ENCODE results near the gene KIAA0040. TPM values are rescaled to one million over a fixed set of nuclear protein-coding genes. Genes with fewer than 3 reads are reported as not detected.
A peak's percentile ranks its signal among the peaks of the same experiment; 100 is the strongest.

The KIAA0040 gene
- total RNA-seq, 5 donors from 2014 or later (not counting 1 experiment from before 2014, with no cell fraction given), result 33.0 to 60.0 (median 50.5) TPM

DNA sequence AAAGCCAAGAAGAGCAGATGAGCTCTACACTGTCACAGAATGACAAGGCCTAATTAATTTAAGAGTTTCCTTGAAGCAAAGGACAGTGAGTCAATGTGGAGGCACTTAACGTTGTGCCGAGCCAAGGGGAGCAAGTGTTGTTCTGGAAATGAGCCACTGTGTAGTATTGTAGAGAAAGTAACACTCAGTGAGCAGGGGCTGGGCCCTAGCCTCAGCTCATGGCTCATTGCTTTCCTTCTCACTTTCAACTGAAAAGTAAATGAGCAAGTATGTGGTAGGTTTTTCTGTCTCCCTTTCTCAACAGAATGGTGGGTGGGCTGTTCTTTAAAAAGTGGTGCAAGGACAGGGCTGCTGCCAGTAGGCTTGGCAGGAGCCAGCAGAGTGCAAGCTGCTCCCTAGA is 11.8 kb upstream of the KIAA0040 start:
- Mint-ChIP-seq H3K36me3 (no peaks in the 10 kb centered on the region), H3K9me3 (no peaks in the 10 kb centered on the region), H3K4me3 (no peak overlapping the region), H3K27ac (no peak overlapping the region), H3K27me3 (no peaks in the 10 kb centered on the region), H3K4me1 (peaks cover 30 to 44% (median 41%) of the 10 kb centered on the region in 3 donors)
- H3K27ac ChIP-seq (ENCODE audit: low read length), result no peak overlapping the region
- H3K9me3 ChIP-seq, result no peaks in the 10 kb centered on the region
- ChIA-PET POLR2A (no interaction called here), CTCF (no interaction called here)
- no peak overlapping the region for H3K4me3 ChIP-seq (ENCODE audit: control insufficient read depth in 1 of 2, extremely low read depth in 1 of 2, low read length in 1 of 2)
- WGBS (ENCODE audit: insufficient coverage), result 55% methylated on average over 2 of the region's 2 CpGs
- ATAC-seq (replicated peaks in 1 of 4) (no peak), DNase-seq (no peak)
- peaks cover 13 to 14% of the 10 kb centered on the region in 2 experiments for H3K4me1 ChIP-seq (ENCODE audit: control insufficient read depth in 1 of 2, extremely low read depth in 1 of 2, insufficient read depth in 2 of 2, low read length in 2 of 2)
- H3K36me3 ChIP-seq (ENCODE audit: control insufficient read depth in 2 of 2, extremely low read depth in 1 of 2, insufficient read depth in 1 of 2, low read length in 1 of 2), result no peaks in the 10 kb centered on the region
- H3K27me3 ChIP-seq (replicated peaks in 1 of 2; ENCODE audit: control insufficient read depth in 2 of 2, extremely low read depth in 1 of 2, insufficient read depth in 2 of 2, low read length in 1 of 2), result no peaks in the 10 kb centered on the region

DNA sequence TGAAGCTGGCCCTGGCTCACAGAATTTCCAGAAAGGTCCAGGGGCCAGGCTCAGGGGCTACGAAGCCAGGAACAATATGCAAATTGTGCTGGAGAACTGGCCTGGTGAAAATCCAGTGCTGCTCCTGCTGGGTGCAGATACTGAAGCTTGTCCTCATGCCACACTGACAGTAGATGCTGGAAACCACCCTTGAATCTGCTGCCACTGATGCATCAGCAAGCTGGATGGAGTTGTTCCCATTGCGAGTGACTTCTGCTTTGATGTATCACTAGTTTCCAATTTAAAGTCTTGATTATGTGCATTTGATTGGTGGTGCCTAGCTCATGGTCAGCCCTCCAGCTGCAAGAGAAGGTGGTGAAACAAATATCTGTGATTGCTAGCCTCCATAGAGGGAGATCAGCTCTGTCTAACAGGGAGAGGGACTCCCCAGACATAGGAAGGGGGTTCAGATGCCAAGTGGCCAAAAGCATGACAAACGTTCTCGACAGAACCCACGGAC is 11.0 kb upstream of the KIAA0040 start:
- 98% methylated on average over 5 of the region's 5 CpGs for WGBS (ENCODE audit: insufficient coverage)
- Mint-ChIP-seq H3K36me3 (no peaks in the 10 kb centered on the region), H3K27ac (no peak overlapping the region), H3K27me3 (no peaks in the 10 kb centered on the region), H3K9me3 (no peaks in the 10 kb centered on the region), H3K4me3 (no peak overlapping the region), H3K4me1 (peaks cover 23 to 37% (median 33%) of the 10 kb centered on the region in 3 donors)
- CTCF ChIA-PET, result interaction anchor here in 1 of 2 donors (1.0 to 1.4 kb wide), 3 partner anchors 8 to 15 kb away, joined by 3 to 4 read pairs (median 3); no protein-coding TSS in a partner anchor
- H3K4me1 ChIP-seq (ENCODE audit: control insufficient read depth in 1 of 2, extremely low read depth in 1 of 2, insufficient read depth in 2 of 2, low read length in 2 of 2), result peaks cover 6 to 11% of the 10 kb centered on the region in 2 experiments
- ATAC-seq (replicated peaks in 1 of 4), result no peak
- H3K27me3 ChIP-seq (replicated peaks in 1 of 2; ENCODE audit: control insufficient read depth in 2 of 2, extremely low read depth in 1 of 2, insufficient read depth in 2 of 2, low read length in 1 of 2), result no peaks in the 10 kb centered on the region
- no peak overlapping the region for H3K27ac ChIP-seq (ENCODE audit: low read length)
- H3K36me3 ChIP-seq (ENCODE audit: control insufficient read depth in 2 of 2, extremely low read depth in 1 of 2, insufficient read depth in 1 of 2, low read length in 1 of 2), result no peaks in the 10 kb centered on the region
- POLR2A ChIA-PET, result no interaction called here
- no peak for DNase-seq
- no peak overlapping the region for H3K4me3 ChIP-seq (ENCODE audit: control insufficient read depth in 1 of 2, extremely low read depth in 1 of 2, low read length in 1 of 2)
- H3K9me3 ChIP-seq, result no peaks in the 10 kb centered on the region

DNA sequence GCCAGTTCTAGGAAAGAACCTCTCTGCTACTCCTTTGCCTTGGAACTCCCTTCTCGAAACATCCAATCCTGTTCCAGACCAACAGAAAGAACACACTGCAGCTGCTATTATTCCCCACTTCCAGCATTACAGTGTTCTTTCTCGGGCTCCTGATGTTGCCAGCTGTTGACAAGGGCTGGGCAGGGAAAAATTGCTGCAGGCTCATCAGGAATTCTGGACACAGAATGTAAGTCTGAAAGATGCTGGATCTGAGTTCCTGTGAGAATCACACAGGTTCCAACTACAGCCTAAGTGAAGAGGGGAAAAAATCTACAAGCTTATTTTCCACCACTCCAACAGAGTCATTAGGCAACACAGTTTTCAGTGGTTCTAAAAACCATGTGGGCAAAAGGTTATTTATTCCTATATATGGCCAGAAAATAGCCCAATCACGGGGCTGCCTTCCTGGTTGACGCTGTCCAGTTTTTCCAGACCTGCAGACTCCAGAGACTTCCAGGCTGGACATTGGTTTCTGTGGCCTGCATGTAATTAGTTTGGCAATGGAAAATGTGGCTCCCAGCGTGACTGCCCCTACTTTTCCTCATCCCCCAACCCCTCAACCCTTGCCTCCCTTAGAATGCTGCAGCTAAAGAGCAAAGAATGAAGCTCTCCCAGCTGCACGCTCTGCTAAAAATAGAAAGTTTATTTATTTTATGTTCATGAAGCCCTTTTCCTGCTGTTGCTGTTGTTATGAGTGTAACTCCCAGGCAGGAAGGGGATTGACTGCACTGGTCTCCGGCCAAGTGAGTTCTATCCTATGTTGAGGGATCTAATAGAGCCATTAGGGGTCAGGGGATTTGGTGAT is 8.3 kb upstream of the KIAA0040 start:
- Mint-ChIP-seq H3K9me3 (no peaks in the 10 kb centered on the region), H3K36me3 (no peaks in the 10 kb centered on the region), H3K27ac (no peak overlapping the region), H3K27me3 (no peaks in the 10 kb centered on the region), H3K4me3 (no peak overlapping the region), H3K4me1 (peaks cover 9 to 24% (median 24%) of the 10 kb centered on the region in 3 donors)
- POLR2A ChIA-PET, result no interaction called here
- H3K27ac ChIP-seq (ENCODE audit: low read length), result no peak overlapping the region
- ATAC-seq (replicated peaks in 1 of 4), result no peak
- H3K9me3 ChIP-seq, result no peaks in the 10 kb centered on the region
- no peaks in the 10 kb centered on the region for H3K27me3 ChIP-seq (replicated peaks in 1 of 2; ENCODE audit: control insufficient read depth in 2 of 2, extremely low read depth in 1 of 2, insufficient read depth in 2 of 2, low read length in 1 of 2)
- peaks cover 2 to 6% of the 10 kb centered on the region in 2 experiments for H3K4me1 ChIP-seq (ENCODE audit: control insufficient read depth in 1 of 2, extremely low read depth in 1 of 2, insufficient read depth in 2 of 2, low read length in 2 of 2)
- CTCF ChIA-PET, result no interaction called here
- DNase-seq, result no peak
- no peaks in the 10 kb centered on the region for H3K36me3 ChIP-seq (ENCODE audit: control insufficient read depth in 2 of 2, extremely low read depth in 1 of 2, insufficient read depth in 1 of 2, low read length in 1 of 2)
- 71% methylated on average over 1 of the region's 7 CpGs for WGBS (ENCODE audit: insufficient coverage)
- no peak overlapping the region for H3K4me3 ChIP-seq (ENCODE audit: control insufficient read depth in 1 of 2, extremely low read depth in 1 of 2, low read length in 1 of 2)

DNA sequence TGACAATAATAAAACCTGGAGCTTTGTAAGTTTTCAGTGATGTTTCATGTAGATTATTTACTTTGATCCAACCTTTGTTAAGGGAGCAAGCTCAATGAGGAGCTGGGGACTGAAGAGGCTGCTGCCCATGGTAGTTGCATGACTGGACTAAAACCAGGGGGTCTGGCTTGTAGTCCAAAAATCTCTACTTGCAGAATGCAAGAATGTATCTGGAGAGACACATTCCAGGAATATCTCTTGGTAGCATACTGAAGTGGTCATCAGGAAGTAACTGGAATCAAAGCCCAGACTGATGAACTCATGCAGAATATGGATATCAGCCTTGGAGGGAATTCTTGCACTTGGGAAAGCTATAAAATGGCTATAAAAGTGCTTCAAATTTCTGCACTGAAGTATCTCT is 5.8 kb upstream of the KIAA0040 start:
- ChIA-PET POLR2A (no interaction called here), CTCF (no interaction called here)
- Mint-ChIP-seq H3K9me3 (no peaks in the 10 kb centered on the region), H3K36me3 (no peaks in the 10 kb centered on the region), H3K4me3 (no peak overlapping the region), H3K27me3 (no peaks in the 10 kb centered on the region), H3K4me1 (peaks cover 15 to 25% (median 15%) of the 10 kb centered on the region in 3 donors), H3K27ac (no peak overlapping the region)
- Histone ChIP-seq H3K36me3 (ENCODE audit: control insufficient read depth in 2 of 2, extremely low read depth in 1 of 2, insufficient read depth in 1 of 2, low read length in 1 of 2) (no peaks in the 10 kb centered on the region), H3K9me3 (no peaks in the 10 kb centered on the region), H3K4me1 (ENCODE audit: control insufficient read depth in 1 of 2, extremely low read depth in 1 of 2, insufficient read depth in 2 of 2, low read length in 2 of 2) (peaks cover 2 to 8% of the 10 kb centered on the region in 2 experiments), H3K27ac (ENCODE audit: low read length) (no peak overlapping the region), H3K27me3 (replicated peaks in 1 of 2; ENCODE audit: control insufficient read depth in 2 of 2, extremely low read depth in 1 of 2, insufficient read depth in 2 of 2, low read length in 1 of 2) (no peaks in the 10 kb centered on the region), H3K4me3 (ENCODE audit: control insufficient read depth in 1 of 2, extremely low read depth in 1 of 2, low read length in 1 of 2) (no peak overlapping the region)
- ATAC-seq (replicated peaks in 1 of 4) (no peak), DNase-seq (no peak)

DNA sequence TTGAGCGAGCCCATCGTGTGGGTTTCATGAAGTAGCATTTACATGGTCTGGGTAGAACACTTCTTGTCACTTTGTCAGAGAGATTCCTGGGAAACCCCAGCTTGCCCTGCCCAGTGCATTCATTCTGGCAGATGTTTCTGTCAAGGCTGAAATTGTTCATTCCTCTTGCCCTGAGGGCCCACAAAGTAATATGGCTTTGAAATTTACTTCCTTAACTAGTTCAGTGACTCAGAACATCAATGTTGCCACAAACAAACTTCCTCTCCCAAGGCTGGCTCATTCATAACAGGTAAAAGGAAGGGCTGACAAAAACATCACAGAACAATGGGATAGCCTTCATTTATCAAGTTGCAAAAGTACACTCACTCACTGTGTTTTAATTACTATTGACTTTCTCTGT is 5.0 kb upstream of the KIAA0040 start:
- no peaks in the 10 kb centered on the region for H3K36me3 Mint-ChIP-seq
- Histone ChIP-seq H3K27ac (ENCODE audit: low read length) (no peak overlapping the region), H3K27me3 (replicated peaks in 1 of 2; ENCODE audit: control insufficient read depth in 2 of 2, extremely low read depth in 1 of 2, insufficient read depth in 2 of 2, low read length in 1 of 2) (no peaks in the 10 kb centered on the region), H3K4me1 (ENCODE audit: control insufficient read depth in 1 of 2, extremely low read depth in 1 of 2, insufficient read depth in 2 of 2, low read length in 2 of 2) (peaks cover 2 to 12% of the 10 kb centered on the region in 2 experiments), H3K4me3 (ENCODE audit: control insufficient read depth in 1 of 2, extremely low read depth in 1 of 2, low read length in 1 of 2) (no peak overlapping the region), H3K9me3 (no peaks in the 10 kb centered on the region), H3K36me3 (ENCODE audit: control insufficient read depth in 2 of 2, extremely low read depth in 1 of 2, insufficient read depth in 1 of 2, low read length in 1 of 2) (no peaks in the 10 kb centered on the region)
- no peak for DNase-seq
- H3K27me3 Mint-ChIP-seq, result no peaks in the 10 kb centered on the region
- H3K9me3 Mint-ChIP-seq, result no peaks in the 10 kb centered on the region
- CTCF ChIA-PET, result no interaction called here
- POLR2A ChIA-PET, result no interaction called here
- ATAC-seq (replicated peaks in 1 of 4), result peak in 3 of 4 experiments; percentile 12 to 43 (median 35)
- WGBS (ENCODE audit: insufficient coverage), result 85% methylated on average over 2 of the region's 2 CpGs
- no peak overlapping the region for H3K4me3 Mint-ChIP-seq
- peaks cover 15 to 28% (median 21%) of the 10 kb centered on the region in 3 donors for H3K4me1 Mint-ChIP-seq
- H3K27ac Mint-ChIP-seq, result peak overlapping the region in 1 of 2 donors; percentile 15

DNA sequence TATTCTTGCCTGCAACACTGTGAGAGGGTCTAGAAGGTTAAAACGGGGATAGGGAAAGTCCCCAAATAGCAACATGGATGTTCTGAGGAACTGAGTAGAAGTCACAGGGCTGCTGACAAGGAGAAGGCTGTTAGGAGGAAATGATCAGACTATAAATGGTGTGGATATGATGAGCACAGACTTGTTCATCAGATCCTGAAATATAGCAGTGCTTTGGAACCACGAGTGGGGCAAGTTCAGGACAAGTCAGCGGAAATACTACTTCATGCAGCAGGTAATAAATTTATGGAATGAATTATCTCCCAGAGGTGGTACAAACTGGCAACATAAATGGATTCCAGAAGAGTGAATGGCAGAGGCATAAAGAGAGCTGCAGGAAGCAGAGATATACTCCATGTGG is 3.2 kb upstream of the KIAA0040 start:
- ChIA-PET CTCF (no interaction called here), POLR2A (no interaction called here)
- no peak for ATAC-seq (replicated peaks in 1 of 4)
- H3K27ac Mint-ChIP-seq, result peak overlapping the region; percentile 18 to 24
- 74% methylated on average over 3 of the region's 3 CpGs for WGBS (ENCODE audit: insufficient coverage)
- Histone ChIP-seq H3K9me3 (no peaks in the 10 kb centered on the region), H3K4me3 (ENCODE audit: control insufficient read depth in 1 of 2, extremely low read depth in 1 of 2, low read length in 1 of 2) (no peak overlapping the region), H3K27ac (ENCODE audit: low read length) (no peak overlapping the region), H3K4me1 (ENCODE audit: control insufficient read depth in 1 of 2, extremely low read depth in 1 of 2, insufficient read depth in 2 of 2, low read length in 2 of 2) (peaks cover 6 to 19% of the 10 kb centered on the region in 2 experiments), H3K36me3 (ENCODE audit: control insufficient read depth in 2 of 2, extremely low read depth in 1 of 2, insufficient read depth in 1 of 2, low read length in 1 of 2) (no peaks in the 10 kb centered on the region), H3K27me3 (replicated peaks in 1 of 2; ENCODE audit: control insufficient read depth in 2 of 2, extremely low read depth in 1 of 2, insufficient read depth in 2 of 2, low read length in 1 of 2) (no peaks in the 10 kb centered on the region)
- H3K27me3 Mint-ChIP-seq, result no peaks in the 10 kb centered on the region
- H3K36me3 Mint-ChIP-seq, result peaks cover 5% of the 10 kb centered on the region
- H3K4me1 Mint-ChIP-seq, result peaks cover 23 to 38% (median 27%) of the 10 kb centered on the region in 3 donors
- no peaks in the 10 kb centered on the region for H3K9me3 Mint-ChIP-seq
- no peak overlapping the region for H3K4me3 Mint-ChIP-seq
- DNase-seq, result no peak
